ENCODE data around the gene UBE2E1.
"Not testable (repeated sequence)": the region's sequence is repeated elsewhere in the genome, so short reads cannot be mapped to it uniquely, and the experiment has no call there.

UBE2E1 gene

DNA sequence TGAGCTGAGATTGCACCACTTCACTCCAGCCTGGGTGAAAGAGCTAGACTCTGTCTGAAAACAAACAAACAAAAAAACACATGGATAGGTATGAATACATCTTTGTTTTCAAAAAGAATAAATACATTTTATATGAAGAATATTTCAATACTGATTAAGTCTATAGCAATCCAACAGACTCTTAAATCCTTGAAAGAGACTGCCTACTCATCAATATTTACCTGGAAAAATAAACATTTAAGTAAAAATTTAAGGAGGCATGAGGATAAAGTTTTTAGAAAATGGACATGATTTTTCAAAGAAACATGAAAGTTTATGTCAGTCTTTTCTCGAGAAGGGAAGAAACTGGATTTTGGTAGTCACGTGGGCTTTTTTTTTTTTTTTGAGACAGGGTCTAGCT, 105.6 kb downstream of the UBE2E1 start:
- DNase-seq (ENCODE audit: low read depth) = no peak
- TF ChIP-seq, protein P1, sequence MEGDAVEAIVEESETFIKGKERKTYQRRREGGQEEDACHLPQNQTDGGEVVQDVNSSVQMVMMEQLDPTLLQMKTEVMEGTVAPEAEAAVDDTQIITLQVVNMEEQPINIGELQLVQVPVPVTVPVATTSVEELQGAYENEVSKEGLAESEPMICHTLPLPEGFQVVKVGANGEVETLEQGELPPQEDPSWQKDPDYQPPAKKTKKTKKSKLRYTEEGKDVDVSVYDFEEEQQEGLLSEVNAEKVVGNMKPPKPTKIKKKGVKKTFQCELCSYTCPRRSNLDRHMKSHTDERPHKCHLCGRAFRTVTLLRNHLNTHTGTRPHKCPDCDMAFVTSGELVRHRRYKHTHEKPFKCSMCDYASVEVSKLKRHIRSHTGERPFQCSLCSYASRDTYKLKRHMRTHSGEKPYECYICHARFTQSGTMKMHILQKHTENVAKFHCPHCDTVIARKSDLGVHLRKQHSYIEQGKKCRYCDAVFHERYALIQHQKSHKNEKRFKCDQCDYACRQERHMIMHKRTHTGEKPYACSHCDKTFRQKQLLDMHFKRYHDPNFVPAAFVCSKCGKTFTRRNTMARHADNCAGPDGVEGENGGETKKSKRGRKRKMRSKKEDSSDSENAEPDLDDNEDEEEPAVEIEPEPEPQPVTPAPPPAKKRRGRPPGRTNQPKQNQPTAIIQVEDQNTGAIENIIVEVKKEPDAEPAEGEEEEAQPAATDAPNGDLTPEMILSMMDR (IDR thresholded peaks at IDR 0.05; ENCODE audit: control insufficient read depth, insufficient read depth, low read depth, low read length, missing control alignments) = no peak
- H3K4me3 ChIP-seq (ENCODE audit: control insufficient read depth, low read depth, low read length) = no peak overlapping the region

- not testable (repeated sequence) for H3K4me3 ChIP-seq (ENCODE audit: control insufficient read depth, low read depth, low read length); DNase-seq (ENCODE audit: low read depth)
These were observed 106.6 kb downstream of the UBE2E1 start for GRCh38 chr3:23912335-23912734.

- no peak overlapping the region for H3K4me3 ChIP-seq (ENCODE audit: control insufficient read depth, low read depth, low read length)
- DNase-seq (ENCODE audit: low read depth) = no peak
- TF ChIP-seq, protein P1 (IDR thresholded peaks at IDR 0.05; ENCODE audit: control insufficient read depth, insufficient read depth, low read depth, low read length, missing control alignments) = no peak
These were observed 107.4 kb downstream of the UBE2E1 start for GRCh38 chr3:23913182-23913581.

- TF ChIP-seq, protein P1 (IDR thresholded peaks at IDR 0.05; ENCODE audit: control insufficient read depth, insufficient read depth, low read depth, low read length, missing control alignments) = no peak
- no peak for DNase-seq (ENCODE audit: low read depth)
- H3K4me3 ChIP-seq (ENCODE audit: control insufficient read depth, low read depth, low read length) = no peak overlapping the region
These were observed 108.4 kb downstream of the UBE2E1 start for GRCh38 chr3:23913873-23914743.

DNA sequence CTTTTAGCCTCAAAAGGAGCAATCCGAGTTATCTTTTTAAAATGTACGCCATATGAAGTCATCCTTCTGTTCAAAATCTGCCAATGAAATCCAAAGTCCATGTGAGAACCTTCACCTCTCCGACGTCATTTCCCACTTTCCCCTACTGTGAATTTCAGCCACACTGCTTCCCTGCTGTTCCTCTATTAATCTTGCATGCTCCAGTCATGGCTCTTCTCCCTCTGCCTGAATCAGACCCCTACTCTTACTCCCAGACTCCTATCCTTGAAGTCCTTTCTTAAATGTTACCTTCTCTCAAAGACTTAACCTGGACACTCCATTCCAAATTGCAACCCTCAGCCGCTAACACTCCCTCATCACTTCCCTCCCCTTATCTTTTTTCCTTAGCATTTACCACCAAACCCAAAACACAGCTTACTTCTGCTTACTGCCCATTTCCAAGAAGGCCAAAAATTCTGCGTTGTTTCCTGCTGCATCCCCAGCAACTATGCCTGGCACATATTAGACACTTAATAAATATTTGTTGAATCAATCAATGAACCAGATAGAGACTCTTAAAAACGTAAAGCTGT, 109.9 kb downstream of the UBE2E1 start:
- no peak for DNase-seq (ENCODE audit: low read depth)
- TF ChIP-seq, protein P1 (IDR thresholded peaks at IDR 0.05; ENCODE audit: control insufficient read depth, insufficient read depth, low read depth, low read length, missing control alignments) = no peak

GRCh38 chr3:23916152-23916885, 110.6 kb downstream of the UBE2E1 start:
- peak overlapping the region; percentile 71 for H3K4me3 ChIP-seq (ENCODE audit: control insufficient read depth, low read depth, low read length)
- TF ChIP-seq, protein P1 (IDR thresholded peaks at IDR 0.05; ENCODE audit: control insufficient read depth, insufficient read depth, low read depth, low read length, missing control alignments) = no peak
- DNase-seq (ENCODE audit: low read depth) = no peak

More for the DNA sequence above, 109.9 kb downstream of the UBE2E1 start:
- peak overlapping the region; percentile 71 for H3K4me3 ChIP-seq (ENCODE audit: control insufficient read depth, low read depth, low read length)
